Pulmonary artery endothelial cell (primary cell): ENCODE data around the gene HSPA2. TPM values are rescaled to one million over a fixed set of nuclear protein-coding genes. Genes with fewer than 3 reads are reported as not detected.
"Not testable (repeated sequence)": the region's sequence is repeated elsewhere in the genome, so short reads cannot be mapped to it uniquely, and the experiment has no call there.

Experiments used
- DNase-seq: peaks from one replicate; pipeline ENCODE4 v3.0.0-alpha.2; 2011; ENCODE audit warnings: low read depth, low spot score
- total RNA-seq: library from RNA; depleted of rRNA; stranded (reverse); fragments of >200 nt; gene quantifications from 2 replicates; pipeline ENCODE4 v1.2.3, GENCODE V29; 2014

The HSPA2 gene
- total RNA-seq, 1 donor from 2014 or later: 5.5 TPM

DNA sequence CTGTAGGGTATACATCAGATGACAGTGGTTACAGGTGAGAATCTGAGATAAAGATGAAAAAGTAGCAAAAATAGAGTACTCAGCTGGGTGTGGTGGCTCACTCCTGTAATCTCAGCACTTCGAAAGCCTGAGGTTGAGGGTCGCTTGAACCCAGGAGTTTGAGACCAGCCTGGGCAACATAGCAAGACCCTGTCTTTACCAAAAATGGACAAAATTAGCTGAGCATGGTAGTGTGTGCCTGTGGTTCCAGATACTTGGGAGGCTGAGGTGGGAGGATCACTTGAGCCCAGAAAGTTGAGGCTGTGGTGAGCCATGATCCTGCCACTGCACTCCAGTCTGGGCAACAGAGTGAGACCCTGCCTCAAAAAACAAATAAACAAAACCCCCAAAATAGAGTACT lies 17.7 kb downstream of the HSPA2 start:
- DNase-seq: not testable (repeated sequence)

DNA sequence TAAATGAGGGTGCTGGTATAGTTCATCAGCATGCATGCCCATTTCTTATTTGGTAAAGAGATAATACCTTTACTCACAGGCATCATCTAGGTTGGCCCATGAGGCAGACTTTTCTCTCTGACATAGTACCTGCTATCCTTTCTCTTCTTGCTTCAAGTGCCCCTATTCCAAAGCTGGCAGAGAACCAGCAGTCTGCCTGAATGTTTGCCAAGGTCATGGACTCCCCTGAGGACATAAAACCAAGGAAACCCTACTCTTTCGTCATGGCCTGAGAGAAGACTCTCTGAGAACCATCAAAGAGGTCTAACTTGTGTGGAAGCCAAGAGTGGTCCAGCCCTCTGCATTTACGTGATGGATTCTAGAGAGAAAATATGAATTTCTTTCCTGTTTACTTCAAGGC lies 21.1 kb downstream of the HSPA2 start:
- no peak for DNase-seq

DNA sequence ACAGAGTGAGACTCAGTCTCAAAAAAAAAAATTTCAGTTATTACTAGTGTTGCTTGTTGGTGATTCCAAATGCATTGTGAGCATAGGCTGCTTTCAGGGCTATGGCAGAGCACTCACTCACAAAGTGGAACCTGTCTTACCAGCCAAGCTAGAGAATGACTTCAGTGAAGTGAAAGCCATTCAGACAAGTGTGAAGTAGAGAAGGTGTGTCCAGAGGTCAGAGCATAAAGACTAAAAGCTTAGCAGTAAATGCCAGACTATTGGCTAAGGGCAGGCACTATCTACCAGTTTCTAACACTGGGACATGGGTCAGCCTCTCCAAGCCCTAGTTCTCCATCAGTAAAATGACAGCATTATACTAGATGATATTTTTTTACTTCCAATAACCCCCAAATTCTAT lies 21.9 kb downstream of the HSPA2 start:
- no peak for DNase-seq

DNA sequence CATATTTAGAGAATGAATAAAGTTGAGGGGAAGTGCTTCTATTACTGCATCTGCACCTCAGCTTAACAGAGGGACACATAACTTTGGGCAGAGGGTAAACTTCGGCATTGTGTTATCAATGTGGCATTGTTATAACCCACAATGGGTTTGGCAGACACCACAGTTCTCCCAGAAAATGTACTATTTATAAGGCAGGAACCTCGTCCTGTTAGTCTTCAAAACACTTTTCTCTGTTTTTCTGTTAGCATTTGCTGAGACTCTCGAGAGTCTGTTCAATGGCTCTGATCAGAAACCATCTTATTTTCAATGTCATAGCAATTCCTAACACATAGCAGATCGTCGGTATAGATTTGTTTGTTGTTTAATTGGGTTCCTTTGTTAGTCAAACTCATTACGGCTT lies 23.2 kb downstream of the HSPA2 start:
- DNase-seq: no peak

DNA sequence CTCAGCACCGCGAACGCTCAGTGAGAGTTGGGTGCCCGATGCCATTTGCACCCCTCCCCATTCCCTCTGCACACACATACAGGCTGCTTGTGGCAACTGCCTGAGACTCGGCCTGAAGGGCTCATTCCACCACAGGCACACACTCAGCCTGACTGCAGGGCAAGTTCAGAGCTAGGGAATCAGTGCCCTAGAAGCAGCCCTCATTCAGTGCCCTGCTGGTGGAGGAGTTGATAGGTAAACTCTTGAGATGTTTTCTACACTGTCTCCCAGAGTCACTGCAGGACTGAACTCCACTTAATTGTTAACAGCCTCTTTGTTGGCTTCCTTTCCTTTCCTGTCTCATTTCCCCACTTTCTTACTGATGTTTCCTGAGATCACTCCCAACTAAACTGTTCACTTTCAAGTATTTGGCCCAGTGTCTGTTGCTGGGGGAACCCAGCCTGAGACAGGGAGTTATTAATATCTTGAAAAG lies 26.1 kb downstream of the HSPA2 start:
- DNase-seq: peak; percentile 61

DNA sequence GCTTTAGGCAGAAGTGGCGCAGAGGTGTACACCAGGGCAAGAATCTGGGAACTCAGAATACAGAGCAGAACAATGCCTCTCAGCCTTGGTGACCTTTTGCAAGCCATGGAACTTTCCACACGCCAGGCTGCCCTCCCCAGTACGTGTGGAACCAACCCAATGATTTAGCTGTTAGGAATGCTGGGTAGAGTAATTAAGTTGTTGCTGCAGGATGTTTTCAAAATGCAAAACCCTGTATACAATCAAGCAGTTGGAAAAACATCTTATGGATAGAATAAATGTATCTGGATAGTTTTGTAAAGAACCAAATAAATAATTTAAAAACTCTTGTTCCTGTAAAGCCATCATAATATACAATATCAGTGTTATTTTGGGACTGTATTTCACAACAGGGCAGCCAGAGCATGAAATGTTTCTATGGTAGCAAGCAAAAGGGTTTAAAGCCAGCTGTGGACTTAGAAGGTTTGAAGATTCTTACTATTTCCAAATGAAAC lies 28.6 kb downstream of the HSPA2 start:
- peak; percentile 73 for DNase-seq

DNA sequence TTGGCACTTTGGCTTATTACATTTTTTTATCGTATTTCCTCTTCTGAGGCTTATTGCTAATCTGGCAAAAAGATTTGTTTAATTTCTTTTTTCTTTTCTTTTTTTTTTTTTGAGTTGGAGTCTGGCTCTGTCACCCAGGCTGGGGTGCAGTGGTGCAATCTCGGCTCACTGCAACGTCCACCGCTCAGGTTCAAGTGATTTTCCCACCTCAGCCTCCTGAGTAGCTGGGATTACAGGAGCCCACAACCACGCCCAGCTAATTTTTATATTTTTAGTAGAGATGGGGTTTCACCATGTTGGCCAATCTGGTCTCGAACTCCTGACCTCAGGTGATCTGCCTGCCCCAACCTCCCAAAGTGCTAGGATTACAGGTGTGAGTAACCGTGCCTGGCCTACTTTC lies 29.1 kb downstream of the HSPA2 start:
- DNase-seq: not testable (repeated sequence)

DNA sequence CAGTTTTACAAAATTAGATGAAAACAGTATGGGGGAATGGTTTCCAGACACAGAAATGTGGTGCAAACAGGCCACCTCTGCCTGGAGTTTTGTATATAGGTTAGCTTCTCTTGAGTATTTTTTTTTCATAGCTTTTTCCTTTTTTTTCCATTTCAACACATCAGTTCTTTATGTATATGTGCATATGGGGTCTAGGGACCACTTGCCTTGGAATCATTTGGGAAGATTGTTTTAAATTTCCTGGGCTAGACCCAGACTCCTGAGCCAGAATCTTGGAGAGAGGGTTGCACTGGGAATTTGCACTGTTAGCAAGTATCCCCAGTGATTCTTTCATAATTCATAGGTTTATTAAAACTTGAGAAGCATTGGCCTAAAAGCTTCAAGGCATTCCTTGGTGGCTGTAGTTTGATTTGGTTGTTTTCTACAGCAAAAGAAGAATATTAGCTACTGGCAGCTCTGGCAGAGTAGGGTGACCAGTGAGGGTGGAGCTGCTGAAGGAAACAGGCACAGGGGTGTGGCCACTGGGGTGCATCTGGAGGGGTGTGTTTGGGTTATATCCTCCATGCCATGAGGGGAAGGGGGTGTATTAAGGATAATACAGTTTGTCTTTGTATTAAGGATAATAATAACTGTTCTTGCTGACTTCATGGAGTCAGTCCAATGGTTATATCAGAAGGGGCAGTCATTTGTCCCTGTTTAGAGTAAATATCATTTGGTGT lies 32.0 kb downstream of the HSPA2 start:
- DNase-seq: no peak

DNA sequence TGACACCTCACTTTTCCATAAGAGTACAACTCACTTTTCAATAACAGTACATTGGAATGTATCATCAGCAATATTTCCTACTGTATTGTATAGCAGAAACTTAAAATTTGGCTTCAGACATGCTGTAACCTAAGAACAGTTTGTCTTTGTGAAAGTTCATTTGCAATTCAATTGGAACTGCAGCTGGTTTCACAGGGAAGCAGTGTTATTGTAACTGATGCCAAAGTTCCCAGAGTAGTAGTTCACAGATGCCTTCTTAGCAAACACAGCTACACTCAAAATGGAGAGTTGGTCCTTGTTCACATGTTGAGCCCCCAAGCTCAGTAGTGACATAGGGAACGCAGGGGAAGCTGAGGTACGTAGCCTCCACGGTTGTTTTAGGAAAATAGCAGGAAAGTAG lies 32.6 kb downstream of the HSPA2 start:
- DNase-seq: no peak

DNA sequence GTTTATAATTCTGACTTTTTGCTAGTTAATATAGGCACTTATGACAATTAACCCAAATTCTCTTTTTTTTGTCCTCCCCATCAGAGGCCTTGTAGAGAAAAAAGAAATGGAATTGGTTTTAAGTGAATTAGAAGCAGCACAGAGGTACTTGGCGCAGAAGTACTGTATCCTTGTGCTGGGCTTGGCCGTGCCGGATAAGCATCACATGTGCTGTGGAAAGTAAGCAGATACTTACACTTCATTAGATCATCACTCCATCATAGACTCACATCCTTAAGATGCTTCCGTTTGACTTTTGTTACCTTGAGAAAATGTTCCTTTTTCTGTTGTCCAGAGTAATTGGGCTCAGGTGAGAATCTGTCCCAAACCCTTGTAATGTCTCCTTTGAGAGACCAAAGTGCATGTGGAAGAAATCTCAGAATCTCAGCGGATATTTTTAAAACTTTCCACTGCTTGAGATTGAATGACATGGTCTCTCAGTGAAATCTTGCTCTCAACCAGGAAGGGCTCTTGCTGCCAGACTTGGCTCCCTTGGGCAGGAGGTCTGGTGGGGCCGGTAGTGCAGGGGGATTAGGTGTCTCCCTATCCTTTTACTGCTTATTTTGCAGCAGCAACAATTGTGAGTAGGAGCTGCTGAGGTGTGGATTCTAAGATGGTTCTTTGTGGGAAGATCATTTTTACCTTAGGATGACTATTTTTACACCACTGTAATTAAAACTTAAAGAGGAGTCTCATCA lies 34.0 kb downstream of the HSPA2 start:
- DNase-seq: no peak

DNA sequence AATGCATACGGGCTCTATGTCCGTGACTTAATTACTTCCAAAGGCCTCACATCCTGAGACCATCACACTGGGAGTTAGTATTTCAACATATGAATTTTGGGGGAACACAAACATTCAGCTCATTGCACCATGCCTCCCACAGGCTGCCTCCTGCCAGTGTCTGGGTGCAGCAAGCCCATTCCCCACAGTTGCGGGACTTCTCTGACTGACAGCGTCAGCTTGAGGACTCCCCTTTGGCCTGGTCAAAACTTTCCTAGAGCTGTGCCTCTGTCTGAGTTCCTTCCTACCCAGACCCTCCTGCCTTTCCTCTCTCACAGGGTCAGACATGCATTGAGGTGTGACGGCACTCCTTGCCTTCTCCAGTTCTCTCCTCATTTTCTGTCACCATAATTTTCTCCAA lies 36.7 kb downstream of the HSPA2 start:
- DNase-seq: no peak

DNA sequence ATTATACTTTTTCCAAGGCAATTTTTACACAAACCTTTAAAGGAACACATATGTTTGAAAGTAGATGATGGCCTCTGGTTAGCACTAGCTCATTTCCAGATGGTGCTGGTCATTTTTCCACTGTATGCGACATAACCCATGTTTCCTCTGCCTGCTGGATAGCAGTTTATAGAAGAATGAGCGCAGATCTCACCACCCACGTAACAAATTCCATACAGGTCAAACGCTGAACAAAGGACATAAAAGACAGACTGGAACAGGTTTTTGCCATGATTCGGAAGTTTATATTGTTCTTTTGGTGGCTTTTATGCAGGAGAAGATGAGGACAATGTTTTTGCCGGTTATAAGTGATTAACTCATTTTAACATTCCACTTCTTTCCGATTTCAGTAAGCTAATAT lies 39.9 kb downstream of the HSPA2 start:
- DNase-seq: no peak

DNA sequence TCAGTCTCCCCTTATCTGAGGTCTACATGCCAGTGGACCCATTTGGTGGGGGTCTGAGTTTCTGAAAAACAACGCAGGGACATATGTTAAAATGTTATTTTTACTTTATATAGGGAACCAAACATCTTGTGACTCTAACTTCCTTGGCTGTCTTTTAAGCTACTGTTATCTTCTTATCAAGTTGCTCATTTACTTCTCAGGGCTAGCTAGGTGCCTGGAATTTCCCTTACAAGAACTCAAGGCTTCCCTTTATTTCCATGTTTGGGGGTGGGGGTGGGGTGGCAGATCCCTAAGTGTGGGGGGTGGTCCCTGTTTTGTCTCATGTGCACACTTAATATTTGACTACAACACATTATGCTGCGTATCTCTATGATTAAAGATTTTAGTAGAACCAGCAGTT lies 40.8 kb downstream of the HSPA2 start:
- no peak for DNase-seq

DNA sequence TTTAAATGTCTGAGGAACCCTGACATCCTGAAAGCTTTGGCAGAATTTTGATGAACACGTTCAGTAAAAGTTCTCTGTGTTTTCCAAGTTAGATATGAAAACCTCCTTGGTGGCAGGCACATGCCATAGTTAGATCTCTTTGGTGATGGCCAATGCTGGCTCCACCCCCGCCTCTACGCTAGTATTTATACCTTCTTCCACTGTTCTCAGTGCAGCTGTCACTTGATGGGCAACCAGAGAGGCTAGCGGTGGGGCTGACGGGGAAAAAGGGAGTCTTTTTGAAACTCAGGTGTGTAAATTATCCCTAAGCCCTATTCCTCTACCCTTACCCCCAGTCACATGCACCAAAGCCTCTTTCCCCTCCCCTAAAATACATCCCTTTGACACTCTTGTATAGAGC lies 41.3 kb downstream of the HSPA2 start:
- no peak for DNase-seq

DNA sequence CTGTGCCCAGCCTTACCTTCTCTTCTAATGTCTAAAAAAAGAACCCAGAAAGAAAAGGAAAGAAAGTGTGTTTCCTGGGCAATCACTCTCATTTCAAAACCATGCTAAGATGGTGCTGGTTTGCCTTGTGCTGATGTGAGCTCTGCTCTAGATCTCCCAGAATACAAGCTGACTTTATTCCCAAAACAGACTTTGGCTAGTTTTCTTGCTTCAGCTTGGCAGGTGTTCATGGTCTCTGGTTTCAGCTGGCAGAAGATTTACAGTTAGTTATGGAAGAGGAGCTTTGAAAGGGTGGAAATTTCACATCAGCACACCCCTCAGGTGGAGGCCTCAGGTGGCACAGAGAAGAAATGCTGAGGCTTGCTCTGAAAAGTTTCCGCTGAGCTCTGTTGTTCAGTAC lies 43.6 kb downstream of the HSPA2 start:
- DNase-seq: no peak

DNA sequence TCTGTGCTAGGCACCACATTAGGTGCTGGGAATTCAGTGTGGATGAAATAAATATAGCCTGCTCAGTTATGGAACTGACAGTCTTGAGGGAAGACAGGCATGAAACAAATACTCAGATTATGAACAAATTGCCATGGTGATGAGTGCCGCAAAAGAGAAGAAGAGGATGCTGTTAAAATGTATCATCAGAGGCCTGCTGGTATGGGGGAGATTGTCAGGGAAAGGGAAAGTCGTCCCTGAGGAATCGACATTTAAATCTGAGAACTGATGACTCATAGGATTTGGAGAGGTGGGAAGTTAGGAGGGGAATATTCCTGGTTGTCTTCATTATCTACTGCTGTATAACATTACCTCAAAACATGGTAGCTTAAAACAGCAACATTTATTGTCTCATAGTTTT lies 51.3 kb downstream of the HSPA2 start:
- DNase-seq: no peak

Other genes with a start within 250 kb of the HSPA2 start
- gene ESR2, start 246.4 kb upstream of the HSPA2 start, total RNA-seq: 0.13 and 0.99 TPM in 2 replicates
- 64.4 and 102 TPM in 2 replicates for gene MTHFD1, start 152.4 kb upstream of the HSPA2 start, total RNA-seq
- gene AKAP5, start 75.2 kb upstream of the HSPA2 start, total RNA-seq: 0.53 and 0.63 TPM in 2 replicates
- gene ZBTB25, start 36.9 kb upstream of the HSPA2 start, total RNA-seq: 3.7 and 4.3 TPM in 2 replicates
- gene ZBTB1, start 36.0 kb upstream of the HSPA2 start, total RNA-seq: 34.3 and 39.1 TPM in 2 replicates
- gene PPP1R36, start 9.2 kb downstream of the HSPA2 start, total RNA-seq: 0.35 and 0.73 TPM in 2 replicates
- gene PLEKHG3, start 163.7 kb downstream of the HSPA2 start, total RNA-seq: 2.5 and 6.1 TPM in 2 replicates